ENCODE measurements around the gene C1orf52. TPM values are rescaled to one million over a fixed set of nuclear protein-coding genes. Genes with fewer than 3 reads are reported as not detected.
A peak's percentile ranks its signal among the peaks of the same experiment; 100 is the strongest.

Gene C1orf52
- total RNA-seq, 6 experiments from 2014 or later: 20.6 to 26.1 (median 22.7) TPM

DNA sequence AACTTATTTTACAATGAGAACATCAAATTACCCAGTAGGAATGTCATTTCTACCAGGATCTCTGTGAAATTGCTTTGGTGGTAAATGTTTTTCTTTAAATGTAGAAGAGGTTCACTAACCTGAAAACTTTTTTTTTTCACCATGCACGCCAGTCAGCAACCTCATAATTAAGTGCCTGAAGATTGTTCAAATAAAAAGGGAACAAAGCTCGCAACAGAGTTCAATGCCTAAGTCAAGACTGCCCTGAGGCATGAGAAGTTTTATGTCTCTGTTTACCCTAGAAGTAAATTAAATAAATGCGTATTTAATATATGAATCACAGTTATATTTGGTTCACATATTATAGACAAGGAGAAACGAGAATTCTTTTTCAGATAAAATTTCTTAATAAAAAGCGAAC lies 44.8 kb downstream of the C1orf52 start:
- H3K36me3 Mint-ChIP-seq (ENCODE audit: low read depth): no peaks in the 10 kb centered on the region
- H3K27me3 Mint-ChIP-seq (ENCODE audit: insufficient read depth): no peaks in the 10 kb centered on the region
- H3K27ac Mint-ChIP-seq: no peak overlapping the region
- no peak for TF ChIP-seq CTCF (IDR thresholded peaks at IDR 0.05)
- peak overlapping the region; percentile 66 for H3K4me3 Mint-ChIP-seq
- no peaks in the 10 kb centered on the region for H3K9me3 Mint-ChIP-seq
- DNase-seq: no peak
- H3K4me1 Mint-ChIP-seq (ENCODE audit: low read depth): peaks cover 35% of the 10 kb centered on the region

- no peak for DNase-seq
- Mint-ChIP-seq H3K36me3 (ENCODE audit: low read depth) (no peaks in the 10 kb centered on the region), H3K27me3 (ENCODE audit: insufficient read depth) (no peaks in the 10 kb centered on the region; the same call in 1 of the 2 replicates), H3K9me3 (no peaks in the 10 kb centered on the region), H3K4me3 (no peak overlapping the region), H3K4me1 (ENCODE audit: low read depth) (peaks cover 30% of the 10 kb centered on the region), H3K27ac (no peak overlapping the region)
- no peak for TF ChIP-seq CTCF (IDR thresholded peaks at IDR 0.05)
Observed at GRCh38 chr1:85208488-85208887, 51.0 kb downstream of the C1orf52 start.

GRCh38 chr1:85203573-85204171 lies 55.8 kb downstream of the C1orf52 start:
- DNase-seq: peak; percentile 31
- peak overlapping the region; percentile 15; the same call in 1 of the 2 replicates for H3K27ac Mint-ChIP-seq
- H3K4me3 Mint-ChIP-seq: peak overlapping the region; percentile 98
- H3K9me3 Mint-ChIP-seq: no peaks in the 10 kb centered on the region
- peaks cover 3% of the 10 kb centered on the region; the same call in 1 of the 2 replicates for H3K27me3 Mint-ChIP-seq (ENCODE audit: insufficient read depth)
- no peak for TF ChIP-seq CTCF (IDR thresholded peaks at IDR 0.05)
- H3K36me3 Mint-ChIP-seq (ENCODE audit: low read depth): peaks cover 7% of the 10 kb centered on the region; the same call in 1 of the 2 replicates
- peaks cover 39% of the 10 kb centered on the region for H3K4me1 Mint-ChIP-seq (ENCODE audit: low read depth)

GRCh38 chr1:85202864-85203255 lies 56.6 kb downstream of the C1orf52 start:
- H3K9me3 Mint-ChIP-seq: no peaks in the 10 kb centered on the region
- H3K4me1 Mint-ChIP-seq (ENCODE audit: low read depth): peaks cover 47% of the 10 kb centered on the region
- peak overlapping the region; percentile 15; the same call in 1 of the 2 replicates for H3K27ac Mint-ChIP-seq
- no peak for TF ChIP-seq CTCF (IDR thresholded peaks at IDR 0.05)
- peaks cover 3% of the 10 kb centered on the region; the same call in 1 of the 2 replicates for H3K27me3 Mint-ChIP-seq (ENCODE audit: insufficient read depth)
- peaks cover 10% of the 10 kb centered on the region for H3K36me3 Mint-ChIP-seq (ENCODE audit: low read depth)
- DNase-seq: no peak
- H3K4me3 Mint-ChIP-seq: peak overlapping the region; percentile 98

DNA sequence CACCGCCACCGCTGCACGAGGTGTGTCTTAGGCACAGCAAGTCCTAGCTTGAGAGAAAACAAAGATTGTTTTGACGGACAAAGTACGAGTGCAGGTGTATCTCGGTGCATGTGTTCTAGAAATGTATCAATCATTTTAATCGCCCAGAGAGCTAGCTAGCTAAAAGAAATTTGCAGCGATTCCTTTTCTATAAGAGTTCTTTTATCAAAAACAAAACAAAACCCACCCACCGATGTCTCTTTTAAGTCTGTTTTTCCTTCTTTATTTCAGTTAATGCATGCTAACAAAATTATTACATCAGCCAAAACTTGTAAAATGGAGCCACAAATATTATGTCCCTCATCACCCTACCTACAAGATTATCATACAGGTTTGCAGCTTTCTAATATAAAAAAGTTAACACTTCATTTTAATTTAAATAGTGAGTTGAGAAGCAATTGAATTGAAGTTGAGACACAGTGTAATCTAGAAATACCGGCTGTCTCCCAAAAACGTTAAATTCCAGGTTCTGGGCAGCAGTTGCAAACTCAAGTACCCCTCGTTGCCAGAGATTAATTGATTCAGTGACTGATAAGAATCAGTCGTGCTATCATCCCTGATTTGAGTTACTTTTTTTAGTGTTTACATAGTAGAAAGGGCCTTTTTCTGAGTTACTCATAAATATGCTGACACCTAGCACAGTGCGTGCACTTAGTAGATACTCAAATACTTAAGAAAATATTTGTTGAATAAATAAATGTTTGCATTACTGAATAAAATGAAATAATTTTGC lies 57.2 kb downstream of the C1orf52 start:
- no peak for TF ChIP-seq CTCF (IDR thresholded peaks at IDR 0.05)
- Mint-ChIP-seq H3K9me3 (no peaks in the 10 kb centered on the region), H3K4me1 (ENCODE audit: low read depth) (peaks cover 51% of the 10 kb centered on the region), H3K36me3 (ENCODE audit: low read depth) (peaks cover 13% of the 10 kb centered on the region), H3K4me3 (peak overlapping the region; percentile 98), H3K27me3 (ENCODE audit: insufficient read depth) (peaks cover 3% of the 10 kb centered on the region; the same call in 1 of the 2 replicates), H3K27ac (peak overlapping the region; percentile 86)
- no peak for DNase-seq
